GM18517 (cell line): Measurements from ENCODE around the gene POLA1.
A peak's percentile ranks its signal among the peaks of the same experiment; 100 is the strongest.
"Not testable (repeated sequence)": the region's sequence is repeated elsewhere in the genome, so short reads cannot be mapped to it uniquely, and the experiment has no call there.

ENCODE experiments used
- ATAC-seq: cut with Tn5 transposase; IDR thresholded peaks from one replicate; pipeline ENCODE4 v1.9.1; 2021; ENCODE audit warnings: mild to moderate bottlenecking, moderate library complexity; ENCODE audit not compliant: unreplicated experiment

The POLA1 gene

DNA sequence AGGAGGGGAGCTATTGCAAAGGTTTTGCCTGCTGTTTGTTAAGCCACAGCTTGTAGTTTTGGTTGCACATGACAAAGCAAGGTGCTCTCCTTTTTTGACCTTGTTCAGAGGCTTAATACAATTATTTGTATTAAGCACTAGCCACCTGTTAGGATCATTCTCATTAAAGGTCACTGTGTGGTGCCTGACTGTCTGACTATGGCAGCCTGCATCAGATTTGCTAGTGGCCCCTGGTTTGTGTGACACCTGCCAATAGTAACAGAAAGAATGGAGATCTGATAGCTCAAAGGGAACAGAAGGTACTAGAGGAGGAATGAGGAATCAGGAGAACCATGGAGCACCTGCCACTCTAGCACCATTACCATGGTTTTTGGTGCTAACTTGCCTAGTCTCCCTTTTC is 102.5 kb downstream of the POLA1 start:
- no peak for ATAC-seq

DNA sequence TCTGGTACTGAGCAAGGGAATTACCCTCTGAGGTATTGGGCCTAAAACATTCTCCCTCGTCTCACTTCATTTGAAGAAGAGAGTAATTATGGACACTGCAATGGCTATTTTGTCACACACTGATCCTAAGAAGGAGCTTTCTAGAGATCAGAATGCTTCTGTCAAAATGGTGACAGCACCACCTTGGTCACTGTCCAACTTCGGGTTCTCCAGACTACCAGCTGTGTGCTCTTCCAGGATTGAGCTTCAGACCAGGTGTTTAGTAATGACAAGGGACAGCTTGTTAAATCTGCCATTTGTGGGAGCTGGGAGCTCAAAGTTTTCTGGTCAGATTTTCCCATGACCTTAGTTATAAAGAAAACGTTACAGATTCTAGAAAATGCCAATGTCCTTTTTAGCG is 105.4 kb downstream of the POLA1 start:
- ATAC-seq = no peak

DNA sequence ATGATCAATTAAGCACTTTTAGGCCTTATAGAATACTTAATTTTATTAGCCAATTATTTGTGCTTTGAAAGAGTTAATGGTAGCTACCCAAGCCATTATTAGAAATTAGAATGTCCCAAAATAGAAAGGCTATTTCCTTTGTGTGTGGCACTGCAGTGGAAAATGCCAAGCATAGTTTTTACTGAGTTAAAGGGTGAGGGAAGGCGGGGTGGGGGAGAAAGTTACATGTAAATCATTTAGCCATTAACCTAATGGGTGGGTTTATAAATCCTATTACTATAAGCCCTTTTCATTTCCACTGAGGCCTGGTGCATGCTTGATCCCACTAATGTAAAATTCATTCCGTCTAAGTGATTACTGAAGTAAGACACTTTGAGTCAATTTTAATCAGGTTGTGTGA is 105.8 kb downstream of the POLA1 start:
- no peak for ATAC-seq

- no peak for ATAC-seq
These were observed 111.5 kb downstream of the POLA1 start for GRCh38 chrX:24805201-24805600.

DNA sequence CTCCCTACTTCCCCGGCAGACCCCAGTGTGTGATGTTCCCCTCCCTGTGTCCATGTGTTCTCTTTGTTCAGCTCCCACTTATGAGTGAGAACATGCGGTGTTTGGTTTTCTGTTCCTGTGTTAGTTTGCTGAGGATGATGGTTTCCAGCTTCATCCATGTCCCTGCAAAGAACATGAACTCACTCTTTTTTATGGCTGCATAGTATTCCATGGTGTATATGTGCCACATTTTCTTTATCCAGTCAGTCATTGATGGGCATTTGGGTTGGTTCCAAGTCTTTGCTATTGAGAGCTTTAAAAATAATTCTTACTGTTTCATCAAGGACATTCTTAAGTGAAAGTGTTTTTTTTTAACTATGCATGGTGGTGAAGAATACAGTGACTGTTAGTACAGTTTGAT is 126.1 kb downstream of the POLA1 start:
- not testable (repeated sequence) for ATAC-seq

DNA sequence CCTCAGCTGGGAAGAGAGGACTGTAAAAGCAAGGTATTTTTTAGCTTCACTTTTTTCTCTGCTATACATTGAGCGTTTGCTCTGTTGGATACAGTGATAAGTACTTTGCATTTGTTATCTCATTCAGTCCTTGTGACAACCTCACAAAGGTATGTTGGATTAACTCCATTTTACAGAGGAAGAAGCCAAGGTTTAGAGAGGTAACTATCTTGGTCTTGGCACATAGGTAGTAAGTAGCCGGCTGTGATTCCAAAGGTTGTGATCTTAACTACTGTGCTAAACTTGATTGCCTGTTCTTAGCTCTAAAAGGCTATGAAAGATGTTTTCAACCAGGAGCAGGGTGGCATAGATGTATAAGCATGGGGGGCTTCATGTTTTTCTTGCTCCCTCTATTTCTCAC is 134.4 kb downstream of the POLA1 start:
- ATAC-seq = no peak

DNA sequence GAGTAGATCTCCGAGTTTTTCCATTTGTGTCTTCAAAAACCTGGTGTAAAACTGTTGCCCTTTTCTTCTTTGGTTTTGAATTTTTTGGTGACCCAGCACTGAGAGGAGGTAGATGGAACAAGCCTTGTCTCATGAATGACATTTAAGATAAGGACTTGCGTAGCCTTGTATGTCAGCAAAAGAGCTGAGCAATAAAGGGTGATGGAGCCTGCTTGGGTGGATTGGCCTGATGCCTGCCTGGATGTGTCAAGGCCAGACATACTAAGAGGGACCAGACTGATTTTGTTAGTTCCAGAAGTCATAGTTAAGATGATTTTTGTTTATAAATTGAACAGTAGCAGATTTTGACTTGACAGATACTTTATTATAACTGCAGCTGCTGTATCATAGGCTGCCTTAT is 134.9 kb downstream of the POLA1 start:
- ATAC-seq = no peak

DNA sequence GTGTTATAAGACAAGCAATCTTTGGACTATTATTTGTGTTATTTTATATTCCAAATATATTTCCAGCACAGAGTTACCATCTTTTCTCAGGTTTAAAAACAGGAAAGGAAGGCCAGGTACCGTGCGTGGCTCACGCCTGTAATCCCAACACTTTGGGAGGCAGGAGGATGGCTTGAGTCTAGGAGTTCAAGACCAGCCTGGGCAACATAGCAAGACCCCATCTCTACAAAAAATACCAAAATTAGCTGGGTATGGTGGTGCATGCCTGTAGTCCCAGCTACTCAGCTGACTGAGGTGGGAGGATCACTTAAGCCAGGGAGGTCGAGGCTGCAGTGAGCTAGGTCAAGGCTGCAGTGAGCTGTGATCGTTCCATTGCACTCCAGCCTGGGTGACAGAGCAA is 140.0 kb downstream of the POLA1 start:
- no peak for ATAC-seq

DNA sequence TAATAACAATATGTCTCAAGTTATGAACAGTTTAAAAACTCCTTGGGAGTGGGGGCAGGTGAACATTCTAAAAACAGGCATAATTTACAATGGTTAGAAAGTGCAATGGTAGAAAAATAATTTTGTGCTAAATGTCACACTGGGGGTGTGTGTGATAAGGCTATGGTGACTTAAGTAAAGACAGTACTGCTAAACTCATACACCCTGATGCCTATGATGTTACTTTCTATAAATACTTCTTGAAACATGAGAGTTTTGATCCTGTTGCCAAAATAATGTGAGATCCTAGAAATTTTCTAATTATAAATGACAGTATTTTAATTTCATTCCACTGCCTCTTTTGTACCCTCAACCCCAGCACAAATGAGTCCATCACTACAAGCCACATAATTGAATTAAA is 144.2 kb downstream of the POLA1 start:
- ATAC-seq = no peak

DNA sequence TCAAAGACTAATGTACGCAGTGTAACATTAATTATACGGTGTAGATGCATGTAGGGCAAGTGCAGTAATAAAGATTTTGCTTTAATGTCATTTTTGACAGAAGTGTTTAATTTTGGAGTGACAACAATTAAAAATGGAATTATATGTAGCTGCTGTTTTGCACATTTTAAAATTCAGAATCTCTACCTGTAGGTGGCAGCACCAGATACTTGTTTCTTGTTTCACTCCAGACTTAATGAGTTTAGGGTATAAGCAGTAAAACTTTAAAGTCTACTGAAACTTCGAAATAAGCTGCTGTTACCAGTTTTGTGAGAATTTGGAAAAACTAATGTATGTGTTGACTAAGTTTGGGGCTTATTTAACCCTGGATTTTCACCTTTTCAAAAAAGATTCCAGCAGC is 144.9 kb downstream of the POLA1 start:
- peak; percentile 51 for ATAC-seq

- no peak for ATAC-seq
These were observed 145.6 kb downstream of the POLA1 start for GRCh38 chrX:24839331-24839730.

DNA sequence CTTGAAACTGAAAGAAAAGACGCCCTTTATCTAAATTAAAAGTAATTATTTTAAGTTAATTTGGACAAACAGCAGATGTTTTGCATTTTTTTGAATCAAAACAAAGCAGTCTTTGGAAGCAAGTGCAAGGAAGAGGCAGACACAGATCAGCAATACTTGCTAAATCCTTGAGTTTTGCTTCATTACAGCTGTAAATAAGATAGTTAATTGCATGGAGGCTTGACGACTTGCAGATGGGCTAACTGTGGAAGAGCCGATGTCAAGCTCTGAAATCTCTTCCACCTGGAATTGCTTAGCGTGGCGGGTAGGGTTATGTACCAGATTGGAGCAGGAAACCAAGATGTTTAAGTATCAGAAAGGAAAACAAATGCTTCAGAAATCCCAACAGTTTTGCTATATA is 148.8 kb downstream of the POLA1 start:
- ATAC-seq = no peak

DNA sequence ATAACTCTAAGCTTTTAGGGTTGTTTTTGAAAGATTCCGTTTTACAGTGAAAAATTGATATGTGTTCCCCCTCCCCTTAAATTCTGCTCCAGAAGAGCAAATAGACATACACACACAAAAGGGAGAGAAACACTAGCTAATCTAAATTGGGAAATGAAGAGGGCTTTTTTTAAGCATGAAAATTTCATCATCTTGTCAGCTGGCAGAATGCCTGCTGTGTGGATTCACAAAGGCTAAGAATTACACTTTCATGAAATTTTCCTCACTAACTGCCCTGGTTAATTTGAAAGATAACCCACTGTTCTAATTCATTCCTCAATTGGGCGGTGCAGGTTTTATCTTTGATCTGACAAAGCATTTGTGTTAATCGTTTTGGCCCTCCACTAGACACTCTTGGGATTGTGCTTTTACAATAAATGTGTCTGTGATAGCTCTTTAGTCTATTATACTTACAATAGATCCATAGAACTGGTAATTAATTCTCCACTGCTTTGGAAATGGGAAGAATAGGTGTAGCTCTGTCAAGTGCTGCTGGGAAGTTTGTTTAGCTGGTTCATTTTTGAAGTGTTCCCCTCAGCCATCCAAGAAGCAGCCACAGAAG is 152.9 kb downstream of the POLA1 start:
- no peak for ATAC-seq

- no peak for ATAC-seq
These were observed 157.6 kb downstream of the POLA1 start for GRCh38 chrX:24851289-24851688.

DNA sequence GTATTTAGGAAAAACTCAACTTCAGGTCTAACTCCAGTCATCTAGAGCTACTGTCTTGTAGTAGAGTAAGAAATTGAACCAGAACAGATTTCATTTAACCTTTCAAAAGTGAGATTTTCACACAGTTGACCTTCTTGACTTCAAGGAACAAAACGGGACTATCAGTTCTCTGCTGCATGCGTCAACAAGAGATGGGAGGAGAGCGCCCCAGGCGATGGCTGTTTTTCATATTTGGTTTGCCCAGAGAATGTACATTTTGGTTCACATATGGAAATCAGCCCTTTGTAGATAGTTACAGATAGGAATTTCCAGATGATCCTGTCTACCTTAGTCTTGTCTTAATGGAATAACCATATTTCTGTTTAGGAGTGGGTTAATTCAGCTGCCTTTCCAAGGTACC is 158.1 kb downstream of the POLA1 start:
- no peak for ATAC-seq

GRCh38 chrX:24858004-24858746 is 164.5 kb downstream of the POLA1 start:
- no peak for ATAC-seq

- ATAC-seq = no peak
These were observed 165.6 kb downstream of the POLA1 start for GRCh38 chrX:24859211-24859841.

DNA sequence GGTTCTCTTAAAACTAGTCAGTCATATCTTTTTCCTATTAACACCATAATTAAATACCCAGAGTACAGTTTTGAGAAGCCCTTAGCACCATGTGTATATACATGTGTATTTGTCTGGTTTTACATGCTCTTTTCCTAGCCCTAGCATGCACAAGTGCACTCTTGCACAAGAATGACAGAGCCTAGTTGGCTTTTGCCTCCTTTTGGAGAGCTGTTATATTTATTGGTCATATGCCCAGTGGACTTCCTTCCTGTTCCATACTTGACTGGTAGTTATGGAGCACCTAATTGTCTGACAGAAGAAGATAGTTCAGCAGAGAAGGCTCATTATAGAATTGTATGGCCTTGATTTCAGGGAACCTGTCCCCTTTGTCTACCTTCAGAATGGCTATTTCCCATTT is 166.4 kb downstream of the POLA1 start:
- ATAC-seq = no peak

DNA sequence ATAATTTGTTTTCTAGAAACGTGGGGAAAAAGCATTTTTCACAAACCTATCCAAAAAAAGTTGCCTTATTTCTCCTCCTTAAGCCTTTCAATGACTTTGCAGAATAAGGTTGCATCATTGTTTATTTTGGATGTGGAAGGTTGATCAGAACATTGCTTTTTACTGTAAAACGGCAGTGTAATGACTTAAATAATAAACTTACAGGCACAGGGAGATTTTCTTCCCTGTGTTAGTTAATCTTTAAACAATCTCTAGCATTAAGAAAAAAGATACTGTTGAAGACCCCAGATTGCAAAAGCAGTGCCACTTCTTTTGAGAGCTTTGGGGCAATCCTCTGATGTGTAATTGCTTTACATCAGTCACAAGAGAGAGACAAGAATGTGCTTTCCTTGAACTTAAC is 168.6 kb downstream of the POLA1 start:
- no peak for ATAC-seq

- ATAC-seq = not testable (repeated sequence)
These were observed 170.1 kb downstream of the POLA1 start for GRCh38 chrX:24863779-24864178.

DNA sequence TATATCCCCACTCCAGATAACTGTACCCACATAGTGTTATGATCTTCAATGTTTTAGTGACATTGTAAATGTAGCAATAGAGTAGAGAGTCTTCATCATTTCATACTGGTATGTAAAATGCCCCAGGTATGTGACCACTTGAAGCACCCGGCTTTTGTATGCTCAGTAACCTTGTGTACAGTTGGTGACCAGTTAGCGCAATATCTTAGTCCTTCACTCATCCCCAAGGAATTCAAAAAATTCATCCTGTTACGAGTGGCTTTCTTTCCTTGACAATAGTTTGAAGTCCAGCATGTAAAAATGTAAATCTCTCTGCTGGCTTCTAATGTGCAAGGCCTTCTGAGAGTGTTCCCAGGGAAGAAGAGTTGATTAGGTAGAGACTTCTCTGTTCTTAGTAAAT is 176.4 kb downstream of the POLA1 start:
- ATAC-seq = no peak

- ATAC-seq = no peak
These were observed 181.0 kb downstream of the POLA1 start for GRCh38 chrX:24874604-24875247.
